Activated CD4-positive, alpha-beta T cell treated with anti-CD3 and anti-CD28 coated beads for 24 hours (primary cell): ENCODE measurements around the gene ZNF248.

Experiments
- DNase-seq, 2 donors: peaks; one replicate each; pipeline ENCODE4 v3.0.0-alpha.2; 2020; ENCODE audit warnings: low read depth in 2 of 2

ZNF248 gene

GRCh38 chr10:37821237-37821636 is 36.2 kb downstream of the ZNF248 start:
- DNase-seq = no peak

- no peak for DNase-seq
These were observed 37.6 kb downstream of the ZNF248 start for GRCh38 chr10:37819797-37820196.

- no peak for DNase-seq
These were observed 41.1 kb downstream of the ZNF248 start for GRCh38 chr10:37816290-37816689.

- no peak for DNase-seq
These were observed 43.6 kb downstream of the ZNF248 start for GRCh38 chr10:37813763-37814162.

- DNase-seq = no peak
These were observed 45.1 kb downstream of the ZNF248 start for GRCh38 chr10:37812290-37812689.

- no peak for DNase-seq
These were observed 54.1 kb downstream of the ZNF248 start for GRCh38 chr10:37803269-37803668.

GRCh38 chr10:37801557-37801956 is 55.9 kb downstream of the ZNF248 start:
- DNase-seq = no peak

- DNase-seq = no peak
These were observed 63.0 kb downstream of the ZNF248 start for GRCh38 chr10:37794305-37794976.

- DNase-seq = no peak
These were observed 67.8 kb downstream of the ZNF248 start for GRCh38 chr10:37789590-37789989.

- DNase-seq = no peak
These were observed 72.7 kb downstream of the ZNF248 start for GRCh38 chr10:37784678-37785077.

- no peak for DNase-seq
These were observed 76.9 kb downstream of the ZNF248 start for GRCh38 chr10:37780536-37780935.

- DNase-seq = no peak
These were observed 80.4 kb downstream of the ZNF248 start for GRCh38 chr10:37777056-37777455.

GRCh38 chr10:37775612-37776011 is 81.8 kb downstream of the ZNF248 start:
- DNase-seq = no peak

GRCh38 chr10:37774351-37774750 is 83.1 kb downstream of the ZNF248 start:
- no peak for DNase-seq

- no peak for DNase-seq
These were observed 92.2 kb downstream of the ZNF248 start for GRCh38 chr10:37765216-37765615.

- no peak for DNase-seq
These were observed 94.3 kb downstream of the ZNF248 start for GRCh38 chr10:37763132-37763531.

GRCh38 chr10:37762287-37762686 is 95.1 kb downstream of the ZNF248 start:
- no peak for DNase-seq

- no peak for DNase-seq
These were observed 96.6 kb downstream of the ZNF248 start for GRCh38 chr10:37760817-37761216.

GRCh38 chr10:37758074-37758473 is 99.3 kb downstream of the ZNF248 start:
- DNase-seq = no peak

- no peak for DNase-seq
These were observed 102.7 kb downstream of the ZNF248 start for GRCh38 chr10:37754538-37755323.

GRCh38 chr10:37752334-37752875 is 105.0 kb downstream of the ZNF248 start:
- DNase-seq = no peak

GRCh38 chr10:37748170-37748569 is 109.2 kb downstream of the ZNF248 start:
- no peak for DNase-seq

- DNase-seq = no peak
These were observed 110.3 kb downstream of the ZNF248 start for GRCh38 chr10:37747081-37747480.
